DMS53 treated with DMSO at 0.1 percent for 48 hours (cell line): ENCODE results near the gene TDRD7.
A peak's percentile ranks its signal among the peaks of the same experiment; 100 is the strongest.

Experiments used
- DNase-seq: peaks from one replicate; lab custom pipeline; 2025; ENCODE audit not compliant: unreplicated experiment; lab: John Stamatoyannopoulos, UW

Gene TDRD7

GRCh38 chr9:97411789-97412625 is at the start of gene TDRD7:
TSS of gene TDRD7 (plus strand) at chr9:97412096. CDS start at chr9:97428466, 16,370 bp downstream.
- peak; percentile 44 for DNase-seq

GRCh38 chr9:97362777-97363545 is 48.9 kb upstream of the TDRD7 start:
- DNase-seq: no peak

GRCh38 chr9:97363661-97364299 is 48.1 kb upstream of the TDRD7 start:
- DNase-seq: no peak

- DNase-seq: no peak
These were observed 47.0 kb upstream of the TDRD7 start for GRCh38 chr9:97364769-97365490.

GRCh38 chr9:97365634-97366033 is 46.3 kb upstream of the TDRD7 start:
- DNase-seq: no peak

- DNase-seq: no peak
These were observed 45.4 kb upstream of the TDRD7 start for GRCh38 chr9:97366476-97366875.

GRCh38 chr9:97366889-97367288 is 45.0 kb upstream of the TDRD7 start:
- DNase-seq: no peak

- DNase-seq: no peak
These were observed 44.2 kb upstream of the TDRD7 start for GRCh38 chr9:97367729-97368128.

GRCh38 chr9:97368964-97369363 is 42.9 kb upstream of the TDRD7 start:
- DNase-seq: no peak

- DNase-seq: no peak
These were observed 39.3 kb upstream of the TDRD7 start for GRCh38 chr9:97372580-97372979.

GRCh38 chr9:97373331-97373730 is 38.6 kb upstream of the TDRD7 start:
- no peak for DNase-seq

GRCh38 chr9:97374811-97375210 is 37.1 kb upstream of the TDRD7 start:
- no peak for DNase-seq

- no peak for DNase-seq
These were observed 35.0 kb upstream of the TDRD7 start for GRCh38 chr9:97376902-97377301.

- peak; percentile 34 for DNase-seq
These were observed 29.7 kb upstream of the TDRD7 start for GRCh38 chr9:97382099-97382718.

- no peak for DNase-seq
These were observed 27.3 kb upstream of the TDRD7 start for GRCh38 chr9:97384406-97385262.

- DNase-seq: no peak
These were observed 26.2 kb upstream of the TDRD7 start for GRCh38 chr9:97385626-97386264.

GRCh38 chr9:97386265-97386633 is 25.6 kb upstream of the TDRD7 start:
- no peak for DNase-seq

- peak; percentile 28 for DNase-seq
These were observed 25.0 kb upstream of the TDRD7 start for GRCh38 chr9:97386733-97387503.

- no peak for DNase-seq
These were observed 24.4 kb upstream of the TDRD7 start for GRCh38 chr9:97387504-97387886.
